Thyroid gland (tissue), 4 donors: ENCODE results near the gene COMMD9. TPM values are rescaled to one million over a fixed set of nuclear protein-coding genes. Genes with fewer than 3 reads are reported as not detected.
"Not testable (repeated sequence)": the region's sequence is repeated elsewhere in the genome, so short reads cannot be mapped to it uniquely, and the experiment has no call there.

Experiments
- DNase-seq, 2 donors: peaks; one replicate each; pipeline ENCODE4 v3.0.0-alpha.2; 2019
- H3K27ac ChIP-seq, 3 donors: fragments of 200-600 bp; sonication (generic); 1 replicate in 2 of 3; 2 replicates in 1 of 3; pipeline ENCODE4 v1.5.1; 2016 to 2019; ENCODE audit warnings: mild to moderate bottlenecking in 1 of 3, moderate library complexity in 1 of 3
- H3K27me3 ChIP-seq: fragments of 200-600 bp; sonication (generic); one replicate; pipeline ENCODE4 v1.5.1; 2019
- H3K36me3 ChIP-seq, 2 donors: fragments of 200-600 bp; sonication (generic); one replicate each; pipeline ENCODE4 v1.5.1; 2016 to 2019
- H3K4me1 ChIP-seq, 2 donors: fragments of 200-600 bp; sonication (generic); one replicate each; pipeline ENCODE4 v1.5.1; 2017 to 2019
- H3K4me3 ChIP-seq, 3 donors: fragments of 200-600 bp; sonication (generic); replicated peaks in 1 of 3; 1 replicate in 2 of 3; 2 replicates in 1 of 3; pipeline ENCODE4 v1.5.1; 2016; ENCODE audit warnings: mild to moderate bottlenecking in 1 of 3
- H3K9me3 ChIP-seq: fragments of 200-600 bp; sonication (generic); one replicate; pipeline ENCODE4 v1.5.1; 2017
- POLR2A ChIP-seq, 2 donors: fragments of 450-650 bp; IDR thresholded peaks; one replicate each; pipeline ENCODE4 v1.6.1; 2017; ENCODE audit warnings: antibody characterized with exemption in 2 of 2, mild to moderate bottlenecking in 2 of 2, moderate library complexity in 1 of 2
- WGBS, 2 donors: methylation state at CpG; one replicate each; pipeline ENCODE4 v1.1.5; 2017; 5-methylcytosine and 5-hydroxymethylcytosine counted together
- intact Hi-C: fragments of 100-400 bp; cut with DNase I; formaldehyde crosslinking; loops from one replicate; pipeline ENCODE4 v1.15.1; 2023
- total RNA-seq, 4 donors: library from RNA; depleted of rRNA; stranded (reverse); fragments of >200 nt; gene quantifications; one replicate each; pipeline ENCODE4 v1.2.3, GENCODE V29; 2016
- TF ChIP-seq, protein P1 (sequence below), 6 experiments: fragments of 200-600 bp in 3 of 6; fragments of 450-650 bp in 3 of 6; sonication (generic) in 3 of 6; IDR thresholded peaks; one replicate each; pipeline ENCODE4 v1.5.1; 2016 to 2019; ENCODE audit warnings: antibody characterized with exemption in 6 of 6, mild to moderate bottlenecking in 2 of 6, inconsistent platforms in 1 of 6, moderate library complexity in 1 of 6

COMMD9 gene
- total RNA-seq, 4 donors from 2014 or later, result 43.5 to 52.6 (median 51.0) TPM

DNA sequence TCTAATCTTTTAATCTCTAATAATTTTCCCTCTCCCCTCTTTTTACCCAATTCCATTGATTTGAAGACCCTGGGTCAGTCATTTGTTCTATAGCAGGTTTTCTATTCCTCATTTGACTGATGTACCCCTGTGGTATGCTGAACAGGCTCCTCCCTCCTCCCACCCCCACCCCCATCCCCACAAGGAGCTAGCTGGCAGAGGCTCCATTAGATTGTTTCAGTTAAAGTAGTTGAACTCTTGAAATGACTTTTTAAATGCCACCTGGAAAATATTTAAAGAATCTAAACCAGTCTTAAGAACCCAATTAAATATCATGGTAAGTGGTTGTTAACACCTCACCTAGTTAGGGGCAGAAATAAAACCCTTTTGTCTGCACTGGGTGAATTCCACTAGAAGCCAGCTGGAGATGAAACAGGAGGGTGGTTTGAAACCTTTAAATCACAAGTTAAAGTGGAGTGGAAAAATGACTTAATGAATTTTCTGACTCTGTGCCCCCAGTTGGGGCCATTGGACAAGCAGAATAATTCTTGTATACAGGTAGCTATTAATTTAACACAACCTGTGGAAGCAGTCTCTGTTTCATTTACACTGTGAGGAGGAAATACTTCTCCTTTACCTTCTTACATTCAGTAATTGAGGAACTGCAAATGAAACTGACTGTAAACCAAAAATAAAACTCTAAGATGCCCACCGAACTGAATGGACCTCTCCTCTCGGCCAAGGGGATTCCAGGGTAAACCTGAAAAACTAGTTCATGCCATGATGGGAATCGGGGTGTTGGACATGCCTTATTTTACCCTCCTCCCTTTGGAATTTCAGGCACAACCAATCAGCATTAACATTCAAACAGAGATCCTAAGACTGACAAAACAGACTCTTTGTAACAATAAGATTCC lies 37.5 kb upstream of the COMMD9 start:
- Histone ChIP-seq H3K4me1 (no peaks in the 10 kb centered on the region), H3K27me3 (no peaks in the 10 kb centered on the region), H3K36me3 (no peaks in the 10 kb centered on the region), H3K4me3 (no peak overlapping the region), H3K9me3 (no peaks in the 10 kb centered on the region), H3K27ac (no peak overlapping the region)
- DNase-seq, result no peak
- 27 to 36% methylated on average over 3 of the region's 3 CpGs for WGBS, 2 donors
- TF ChIP-seq, protein P1, sequence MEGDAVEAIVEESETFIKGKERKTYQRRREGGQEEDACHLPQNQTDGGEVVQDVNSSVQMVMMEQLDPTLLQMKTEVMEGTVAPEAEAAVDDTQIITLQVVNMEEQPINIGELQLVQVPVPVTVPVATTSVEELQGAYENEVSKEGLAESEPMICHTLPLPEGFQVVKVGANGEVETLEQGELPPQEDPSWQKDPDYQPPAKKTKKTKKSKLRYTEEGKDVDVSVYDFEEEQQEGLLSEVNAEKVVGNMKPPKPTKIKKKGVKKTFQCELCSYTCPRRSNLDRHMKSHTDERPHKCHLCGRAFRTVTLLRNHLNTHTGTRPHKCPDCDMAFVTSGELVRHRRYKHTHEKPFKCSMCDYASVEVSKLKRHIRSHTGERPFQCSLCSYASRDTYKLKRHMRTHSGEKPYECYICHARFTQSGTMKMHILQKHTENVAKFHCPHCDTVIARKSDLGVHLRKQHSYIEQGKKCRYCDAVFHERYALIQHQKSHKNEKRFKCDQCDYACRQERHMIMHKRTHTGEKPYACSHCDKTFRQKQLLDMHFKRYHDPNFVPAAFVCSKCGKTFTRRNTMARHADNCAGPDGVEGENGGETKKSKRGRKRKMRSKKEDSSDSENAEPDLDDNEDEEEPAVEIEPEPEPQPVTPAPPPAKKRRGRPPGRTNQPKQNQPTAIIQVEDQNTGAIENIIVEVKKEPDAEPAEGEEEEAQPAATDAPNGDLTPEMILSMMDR (IDR thresholded peaks at IDR 0.05), result no peak
- TF ChIP-seq POLR2A (IDR thresholded peaks at IDR 0.05), result no peak
- intact Hi-C loops, result no loop called here

DNA sequence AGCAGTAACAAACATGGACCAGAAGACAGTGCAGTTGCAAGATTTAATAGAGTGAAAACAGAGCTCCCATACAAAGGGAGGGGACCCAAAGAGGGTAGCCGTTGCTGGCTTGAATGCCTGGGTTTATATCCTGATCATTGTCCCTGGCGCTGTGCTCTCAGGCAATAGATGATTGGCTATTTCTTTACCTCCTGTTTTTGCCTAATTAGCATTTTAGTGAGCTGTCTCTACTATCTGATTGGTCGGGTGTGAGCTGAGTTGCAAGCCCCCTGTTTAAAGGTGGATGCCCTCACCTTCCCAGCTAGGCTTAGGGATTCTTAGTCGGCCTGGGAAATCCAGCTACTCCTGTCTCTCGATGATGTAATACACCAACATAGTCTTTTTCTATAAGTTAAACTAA lies 36.2 kb upstream of the COMMD9 start:
- WGBS, 2 donors, result 85 to 88% methylated on average over 5 of the region's 5 CpGs
- H3K4me1 ChIP-seq, H3K36me3 ChIP-seq, H3K4me3 ChIP-seq, H3K27ac ChIP-seq, H3K27me3 ChIP-seq, DNase-seq, H3K9me3 ChIP-seq, intact Hi-C loops: not testable (repeated sequence)

DNA sequence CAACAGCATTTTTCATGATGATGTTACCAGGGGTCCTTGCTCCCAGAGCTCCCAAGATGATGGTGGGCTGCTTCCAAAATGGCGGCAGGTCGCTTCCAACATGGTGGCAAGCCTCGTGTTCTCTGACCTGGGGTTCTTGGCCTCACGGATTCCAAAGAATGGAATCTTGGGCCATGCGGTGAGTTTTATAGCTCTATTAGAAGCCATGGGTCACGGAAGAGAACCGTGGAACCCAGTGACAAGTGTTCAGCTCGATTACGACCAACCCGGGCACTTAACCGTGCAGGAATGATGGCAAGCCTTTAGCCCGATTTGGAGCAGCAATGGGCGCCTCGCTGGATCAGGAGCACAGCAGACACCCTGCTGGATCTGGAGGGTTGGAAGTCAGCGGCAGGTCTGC lies 35.7 kb upstream of the COMMD9 start:
- H3K4me1 ChIP-seq, DNase-seq, H3K27me3 ChIP-seq, H3K36me3 ChIP-seq, H3K9me3 ChIP-seq, H3K4me3 ChIP-seq, H3K27ac ChIP-seq, intact Hi-C loops: not testable (repeated sequence)
- 93 to 95% methylated on average over 15 of the region's 15 CpGs for WGBS, 2 donors

DNA sequence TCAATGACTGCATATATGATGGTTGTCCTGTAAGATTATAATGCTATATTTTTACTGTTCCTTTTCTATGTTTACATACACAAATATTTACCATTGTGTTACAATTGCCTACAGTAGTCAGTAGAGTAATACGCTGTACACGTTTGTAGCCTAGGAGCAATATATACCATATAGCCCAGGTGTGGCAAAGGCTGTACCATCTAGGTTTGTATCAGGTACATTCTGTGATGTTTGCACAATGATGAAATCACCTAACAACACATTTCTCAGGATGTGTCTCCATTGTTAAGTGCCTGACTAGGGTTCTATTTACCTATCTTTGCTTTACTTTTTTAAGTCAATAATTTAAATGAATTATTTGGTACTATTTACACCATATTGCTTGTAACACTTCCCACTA lies 28.8 kb upstream of the COMMD9 start:
- WGBS, 2 donors, result 39 to 72% methylated on average over 2 of the region's 2 CpGs
- intact Hi-C loops, result no loop called here

DNA sequence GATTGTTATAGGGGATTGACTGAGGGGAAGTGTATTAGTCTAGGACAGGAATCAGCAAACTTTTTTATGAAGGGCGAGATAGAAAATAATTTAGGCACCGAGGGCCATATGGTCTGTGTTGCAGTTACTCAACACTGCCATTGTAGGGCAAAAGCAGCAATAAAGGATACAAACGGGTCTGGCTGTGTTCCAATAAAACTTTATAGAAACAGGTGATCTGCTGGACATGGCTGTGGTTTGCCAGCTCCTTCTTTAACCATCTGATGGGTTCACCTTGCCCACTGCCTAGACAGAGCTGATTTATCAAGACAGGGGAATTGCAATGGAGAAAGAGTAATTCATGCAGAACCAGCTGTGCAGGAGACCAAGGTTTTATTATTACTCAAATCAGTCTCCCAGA lies 26.8 kb upstream of the COMMD9 start:
- TF ChIP-seq POLR2A (IDR thresholded peaks at IDR 0.05), result no peak
- TF ChIP-seq, protein P1 (IDR thresholded peaks at IDR 0.05), result no peak

More for the DNA sequence above, 28.8 kb upstream of the COMMD9 start:
- no peak for TF ChIP-seq POLR2A (IDR thresholded peaks at IDR 0.05)
- TF ChIP-seq, protein P1 (IDR thresholded peaks at IDR 0.05), result no peak
- Histone ChIP-seq H3K36me3 (no peaks in the 10 kb centered on the region), H3K9me3 (no peaks in the 10 kb centered on the region), H3K27ac (no peak overlapping the region), H3K4me1 (no peaks in the 10 kb centered on the region), H3K4me3 (no peak overlapping the region), H3K27me3 (no peaks in the 10 kb centered on the region)
- no peak for DNase-seq

DNA sequence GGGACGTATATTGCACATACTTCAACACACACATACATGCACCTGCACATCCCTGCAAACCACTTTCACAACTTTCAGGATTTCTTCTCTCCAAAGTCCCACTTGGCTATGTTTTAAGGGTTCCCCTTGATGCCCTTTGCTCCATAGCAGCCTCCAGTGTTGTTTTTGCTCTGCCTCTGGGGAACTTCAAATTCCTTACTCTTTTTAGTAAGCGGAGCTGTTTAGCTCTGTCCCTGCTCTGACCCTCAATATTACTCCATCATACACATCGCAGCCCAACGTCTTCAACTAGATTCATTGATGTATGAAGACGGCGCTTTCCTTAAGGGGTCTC lies 25.2 kb upstream of the COMMD9 start:
- intact Hi-C loops, result no loop called here
- TF ChIP-seq, protein P1 (IDR thresholded peaks at IDR 0.05), result no peak
- TF ChIP-seq POLR2A (IDR thresholded peaks at IDR 0.05), result no peak
- Histone ChIP-seq H3K36me3 (no peaks in the 10 kb centered on the region), H3K4me3 (no peak overlapping the region), H3K27me3 (no peaks in the 10 kb centered on the region), H3K9me3 (no peaks in the 10 kb centered on the region), H3K4me1 (no peaks in the 10 kb centered on the region), H3K27ac (no peak overlapping the region)
- WGBS, 2 donors, result 35 to 47% methylated on average over 6 of the region's 6 CpGs
- no peak for DNase-seq

More for the DNA sequence above, 26.8 kb upstream of the COMMD9 start:
- H3K27me3 ChIP-seq, result no peaks in the 10 kb centered on the region
- intact Hi-C loops, result no loop called here
- DNase-seq, result no peak
- 78% methylated on average over 3 of the region's 3 CpGs for WGBS, 2 donors
- H3K4me3 ChIP-seq, result no peak overlapping the region
- H3K9me3 ChIP-seq, result no peaks in the 10 kb centered on the region
- H3K36me3 ChIP-seq, result no peaks in the 10 kb centered on the region
- no peaks in the 10 kb centered on the region for H3K4me1 ChIP-seq
- H3K27ac ChIP-seq, result no peak overlapping the region
